ENCODE data around the gene LRP5. TPM values are rescaled to one million over a fixed set of nuclear protein-coding genes. Genes with fewer than 3 reads are reported as not detected.

The LRP5 gene
- total and polyA plus RNA-seq, 9 of the 15 experiments (the other 6 are each of a cell fraction or from before 2014, with no cell fraction given) = 0.48 to 44.2 (median 13.5) TPM

GRCh38 chr11:68460741-68461574 lies 148.6 kb downstream of the LRP5 start, which contains the start of gene PPP6R3 (continued):
- TF ChIP-seq CEBPZ (IDR thresholded peaks at IDR 0.05; ENCODE audit: borderline replicate concordance, low read depth, low read length) (no peak), ZNF184 (CRISPR knock-in tag; IDR thresholded peaks at IDR 0.05) (no peak), NFYB (IDR thresholded peaks at IDR 0.05; ENCODE audit: extremely low read depth, insufficient read length) (no peak), LARP7 (IDR thresholded peaks at IDR 0.05) (no peak), TCF3 (CRISPR knock-in tag; IDR thresholded peaks at IDR 0.05) (no peak), RBBP5 (IDR thresholded peaks at IDR 0.05; ENCODE audit: borderline replicate concordance, insufficient read depth, low read length, poor library complexity, severe bottlenecking) (peak; percentile 95), TEAD2 (tag; IDR thresholded peaks at IDR 0.05) (no peak), GATA2 (CRISPR knock-in tag; IDR thresholded peaks at IDR 0.05) (no peak), ZNF282 (CRISPR knock-in tag; IDR thresholded peaks at IDR 0.05) (no peak), FOXJ3 (CRISPR knock-in tag; IDR thresholded peaks at IDR 0.05) (no peak)
- TF ChIP-seq, protein P1, sequence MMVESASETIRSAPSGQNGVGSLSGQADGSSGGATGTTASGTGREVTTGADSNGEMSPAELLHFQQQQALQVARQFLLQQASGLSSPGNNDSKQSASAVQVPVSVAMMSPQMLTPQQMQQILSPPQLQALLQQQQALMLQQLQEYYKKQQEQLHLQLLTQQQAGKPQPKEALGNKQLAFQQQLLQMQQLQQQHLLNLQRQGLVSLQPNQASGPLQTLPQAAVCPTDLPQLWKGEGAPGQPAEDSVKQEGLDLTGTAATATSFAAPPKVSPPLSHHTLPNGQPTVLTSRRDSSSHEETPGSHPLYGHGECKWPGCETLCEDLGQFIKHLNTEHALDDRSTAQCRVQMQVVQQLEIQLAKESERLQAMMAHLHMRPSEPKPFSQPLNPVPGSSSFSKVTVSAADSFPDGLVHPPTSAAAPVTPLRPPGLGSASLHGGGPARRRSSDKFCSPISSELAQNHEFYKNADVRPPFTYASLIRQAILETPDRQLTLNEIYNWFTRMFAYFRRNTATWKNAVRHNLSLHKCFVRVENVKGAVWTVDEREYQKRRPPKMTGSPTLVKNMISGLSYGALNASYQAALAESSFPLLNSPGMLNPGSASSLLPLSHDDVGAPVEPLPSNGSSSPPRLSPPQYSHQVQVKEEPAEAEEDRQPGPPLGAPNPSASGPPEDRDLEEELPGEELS (CRISPR knock-in tag; IDR thresholded peaks at IDR 0.05; ENCODE audit: borderline replicate concordance) = no peak
- TF ChIP-seq, protein P2, sequence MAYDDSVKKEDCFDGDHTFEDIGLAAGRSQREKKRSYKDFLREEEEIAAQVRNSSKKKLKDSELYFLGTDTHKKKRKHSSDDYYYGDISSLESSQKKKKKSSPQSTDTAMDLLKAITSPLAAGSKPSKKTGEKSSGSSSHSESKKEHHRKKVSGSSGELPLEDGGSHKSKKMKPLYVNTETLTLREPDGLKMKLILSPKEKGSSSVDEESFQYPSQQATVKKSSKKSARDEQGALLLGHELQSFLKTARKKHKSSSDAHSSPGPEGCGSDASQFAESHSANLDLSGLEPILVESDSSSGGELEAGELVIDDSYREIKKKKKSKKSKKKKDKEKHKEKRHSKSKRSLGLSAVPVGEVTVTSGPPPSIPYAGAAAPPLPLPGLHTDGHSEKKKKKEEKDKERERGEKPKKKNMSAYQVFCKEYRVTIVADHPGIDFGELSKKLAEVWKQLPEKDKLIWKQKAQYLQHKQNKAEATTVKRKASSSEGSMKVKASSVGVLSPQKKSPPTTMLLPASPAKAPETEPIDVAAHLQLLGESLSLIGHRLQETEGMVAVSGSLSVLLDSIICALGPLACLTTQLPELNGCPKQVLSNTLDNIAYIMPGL (CRISPR knock-in tag; IDR thresholded peaks at IDR 0.05) = peak; percentile 91; the same call in 1 of the 2 replicates
- TF ChIP-seq, protein P3, sequence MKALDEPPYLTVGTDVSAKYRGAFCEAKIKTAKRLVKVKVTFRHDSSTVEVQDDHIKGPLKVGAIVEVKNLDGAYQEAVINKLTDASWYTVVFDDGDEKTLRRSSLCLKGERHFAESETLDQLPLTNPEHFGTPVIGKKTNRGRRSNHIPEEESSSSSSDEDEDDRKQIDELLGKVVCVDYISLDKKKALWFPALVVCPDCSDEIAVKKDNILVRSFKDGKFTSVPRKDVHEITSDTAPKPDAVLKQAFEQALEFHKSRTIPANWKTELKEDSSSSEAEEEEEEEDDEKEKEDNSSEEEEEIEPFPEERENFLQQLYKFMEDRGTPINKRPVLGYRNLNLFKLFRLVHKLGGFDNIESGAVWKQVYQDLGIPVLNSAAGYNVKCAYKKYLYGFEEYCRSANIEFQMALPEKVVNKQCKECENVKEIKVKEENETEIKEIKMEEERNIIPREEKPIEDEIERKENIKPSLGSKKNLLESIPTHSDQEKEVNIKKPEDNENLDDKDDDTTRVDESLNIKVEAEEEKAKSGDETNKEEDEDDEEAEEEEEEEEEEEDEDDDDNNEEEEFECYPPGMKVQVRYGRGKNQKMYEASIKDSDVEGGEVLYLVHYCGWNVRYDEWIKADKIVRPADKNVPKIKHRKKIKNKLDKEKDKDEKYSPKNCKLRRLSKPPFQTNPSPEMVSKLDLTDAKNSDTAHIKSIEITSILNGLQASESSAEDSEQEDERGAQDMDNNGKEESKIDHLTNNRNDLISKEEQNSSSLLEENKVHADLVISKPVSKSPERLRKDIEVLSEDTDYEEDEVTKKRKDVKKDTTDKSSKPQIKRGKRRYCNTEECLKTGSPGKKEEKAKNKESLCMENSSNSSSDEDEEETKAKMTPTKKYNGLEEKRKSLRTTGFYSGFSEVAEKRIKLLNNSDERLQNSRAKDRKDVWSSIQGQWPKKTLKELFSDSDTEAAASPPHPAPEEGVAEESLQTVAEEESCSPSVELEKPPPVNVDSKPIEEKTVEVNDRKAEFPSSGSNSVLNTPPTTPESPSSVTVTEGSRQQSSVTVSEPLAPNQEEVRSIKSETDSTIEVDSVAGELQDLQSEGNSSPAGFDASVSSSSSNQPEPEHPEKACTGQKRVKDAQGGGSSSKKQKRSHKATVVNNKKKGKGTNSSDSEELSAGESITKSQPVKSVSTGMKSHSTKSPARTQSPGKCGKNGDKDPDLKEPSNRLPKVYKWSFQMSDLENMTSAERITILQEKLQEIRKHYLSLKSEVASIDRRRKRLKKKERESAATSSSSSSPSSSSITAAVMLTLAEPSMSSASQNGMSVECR (CRISPR knock-in tag; IDR thresholded peaks at IDR 0.05) = no peak; the same call in 1 of the 2 replicates
- TF ChIP-seq, protein P4, sequence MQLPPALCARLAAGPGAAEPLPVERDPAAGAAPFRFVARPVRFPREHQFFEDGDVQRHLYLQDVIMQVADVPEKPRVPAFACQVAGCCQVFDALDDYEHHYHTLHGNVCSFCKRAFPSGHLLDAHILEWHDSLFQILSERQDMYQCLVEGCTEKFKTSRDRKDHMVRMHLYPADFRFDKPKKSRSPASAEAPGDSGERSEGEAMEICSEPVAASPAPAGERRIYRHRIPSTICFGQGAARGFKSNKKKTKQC (CRISPR knock-in tag; IDR thresholded peaks at IDR 0.05) = no peak

Measured in K562 (cell line).